RPMI8226 (cell line): ENCODE results near the gene NECTIN2.
A peak's percentile ranks its signal among the peaks of the same experiment; 100 is the strongest.
"Not testable (repeated sequence)": the region's sequence is repeated elsewhere in the genome, so short reads cannot be mapped to it uniquely, and the experiment has no call there.

ENCODE experiments used
- DNase-seq: peaks from one replicate; pipeline ENCODE4 v3.0.0-alpha.2; 2015

Gene NECTIN2

DNA sequence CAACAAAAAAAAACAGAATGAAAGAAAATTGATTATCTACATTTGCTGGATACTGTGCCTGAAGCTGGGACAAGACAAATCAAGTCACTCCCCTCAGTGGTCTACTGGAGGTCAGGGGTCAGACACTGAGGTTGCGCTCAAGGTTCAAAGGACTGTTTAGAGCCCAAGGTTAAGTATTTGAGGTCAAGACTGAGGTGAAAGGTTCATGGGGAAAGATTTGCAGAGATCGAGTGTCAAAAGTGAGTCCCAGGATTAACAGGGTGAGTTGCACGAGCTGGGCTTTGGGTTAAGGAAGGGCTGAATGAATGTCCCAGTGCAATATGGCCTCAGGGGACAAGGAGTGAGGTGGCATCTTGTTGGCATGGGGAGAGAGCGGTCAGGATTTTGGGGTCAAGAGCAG is 41.6 kb downstream of the NECTIN2 start:
- DNase-seq, result no peak

DNA sequence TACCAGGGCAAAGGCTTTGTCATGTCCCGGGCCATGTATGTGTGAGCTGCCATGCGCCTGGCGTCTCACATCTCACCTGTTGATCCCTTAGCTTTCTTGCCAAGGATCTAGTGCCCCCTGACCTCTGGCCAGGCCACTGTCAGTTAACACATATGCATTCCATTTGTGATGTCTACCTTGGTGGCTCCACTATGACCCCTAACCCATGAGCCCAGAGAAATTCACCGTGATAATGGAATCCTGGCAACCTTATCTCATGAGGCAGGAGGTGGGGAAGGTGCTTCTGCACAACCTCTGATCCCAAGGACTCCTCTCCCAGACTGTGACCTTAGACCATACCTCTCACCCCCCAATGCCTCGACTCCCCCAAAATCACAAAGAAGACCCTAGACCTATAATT is 42.2 kb downstream of the NECTIN2 start:
- DNase-seq, result not testable (repeated sequence)

DNA sequence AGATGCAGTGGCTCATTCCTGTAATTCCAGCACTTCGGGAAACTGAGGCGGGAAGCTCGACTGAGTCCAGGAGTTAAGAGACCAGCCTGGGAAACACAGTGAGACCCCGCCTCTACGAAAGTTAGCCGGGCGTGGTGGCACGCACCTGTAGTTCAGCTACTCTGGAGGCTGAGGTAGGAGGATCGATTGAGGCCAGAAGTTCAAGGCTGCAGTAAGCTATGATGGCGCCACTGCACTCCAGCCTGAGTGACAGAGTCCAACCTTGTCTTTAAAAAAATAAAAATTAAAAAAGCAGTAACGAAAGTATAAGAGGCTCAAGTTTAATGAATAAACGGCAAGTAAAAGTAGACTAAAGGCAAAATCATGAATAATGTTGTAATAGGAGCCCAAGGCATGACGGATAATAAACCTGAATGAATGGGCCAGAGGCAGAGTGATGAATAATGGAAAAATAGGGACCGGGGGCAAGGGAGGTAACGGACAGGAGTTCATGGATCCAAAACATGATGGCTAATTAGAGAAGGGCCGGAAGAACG is 43.8 kb downstream of the NECTIN2 start:
- DNase-seq, result no peak

DNA sequence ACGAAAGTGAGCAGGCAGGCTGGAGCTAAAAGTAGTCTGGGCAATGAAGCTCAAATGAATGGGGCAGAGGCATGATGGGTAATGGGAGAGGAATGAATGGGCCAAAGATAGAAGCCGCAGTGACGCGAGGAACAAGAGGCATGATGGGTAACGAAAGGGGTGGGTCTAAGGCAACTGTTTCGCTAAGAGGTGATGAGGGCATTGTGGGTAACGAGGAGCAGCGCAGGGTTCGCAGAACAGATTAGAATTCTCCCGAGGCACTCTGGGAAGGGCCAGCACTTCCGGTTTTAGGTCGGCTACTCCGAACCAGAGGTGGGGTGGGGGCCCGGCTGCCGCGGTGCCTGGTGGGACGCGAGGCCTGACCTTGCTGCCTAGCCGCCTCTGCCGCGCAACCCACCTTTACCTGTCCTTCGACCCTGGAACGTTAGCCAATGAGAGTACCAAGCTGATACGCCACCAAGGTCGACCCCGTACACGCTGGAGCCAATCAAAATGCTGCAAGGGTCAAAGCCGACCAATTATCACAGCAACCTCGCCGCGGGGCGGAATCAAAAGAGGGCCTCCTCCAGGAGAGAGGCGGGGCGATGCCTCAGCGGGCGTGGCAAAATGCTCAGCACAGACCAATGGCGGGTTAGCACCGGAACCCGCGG is 44.4 kb downstream of the NECTIN2 start:
- peak; percentile 98 for DNase-seq

DNA sequence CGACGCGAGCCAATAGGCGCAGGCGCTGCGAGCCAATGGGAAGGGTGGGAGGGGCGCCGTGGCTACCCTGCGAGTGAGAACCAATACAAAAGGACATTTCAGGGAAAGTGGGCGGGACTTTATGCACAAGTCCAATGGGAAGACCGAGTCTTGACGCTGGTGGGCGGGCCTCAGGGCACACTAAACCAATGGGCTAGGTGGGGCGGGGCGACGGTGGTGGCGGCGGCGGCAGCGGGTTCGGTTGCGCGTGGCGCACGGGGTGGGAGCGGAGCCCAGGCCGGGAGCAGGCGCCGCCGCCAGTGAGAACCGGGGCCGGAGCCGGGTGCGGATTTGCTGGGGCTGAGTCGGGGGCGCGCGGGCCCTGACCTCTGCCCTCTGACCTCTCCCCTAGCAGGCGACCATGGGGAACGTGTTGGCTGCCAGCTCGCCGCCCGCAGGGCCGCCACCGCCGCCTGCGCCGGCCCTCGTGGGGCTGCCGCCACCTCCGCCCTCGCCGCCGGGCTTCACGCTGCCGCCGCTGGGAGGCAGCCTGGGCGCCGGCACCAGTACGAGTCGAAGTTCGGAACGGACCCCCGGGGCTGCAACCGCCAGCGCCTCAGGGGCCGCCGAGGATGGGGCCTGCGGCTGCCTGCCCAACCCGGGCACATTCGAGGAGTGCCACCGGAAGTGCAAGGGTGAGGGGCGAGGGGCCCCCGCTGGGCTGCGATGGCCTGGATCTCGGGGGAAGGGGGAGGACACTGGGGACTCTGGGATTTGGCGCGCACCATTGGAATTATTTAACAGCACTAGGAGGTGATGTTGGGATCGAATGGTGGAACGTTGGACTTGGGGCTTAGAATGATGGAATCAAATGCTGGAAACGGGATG is 45.2 kb downstream of the NECTIN2 start, which contains the start of gene TOMM40:
Gene TOMM40, plus strand, starts transcription at position 239 of the 867 bp plus-strand sequence. Its CDS starts 162 bp downstream, at position 401.
- peak; percentile 19 for DNase-seq

DNA sequence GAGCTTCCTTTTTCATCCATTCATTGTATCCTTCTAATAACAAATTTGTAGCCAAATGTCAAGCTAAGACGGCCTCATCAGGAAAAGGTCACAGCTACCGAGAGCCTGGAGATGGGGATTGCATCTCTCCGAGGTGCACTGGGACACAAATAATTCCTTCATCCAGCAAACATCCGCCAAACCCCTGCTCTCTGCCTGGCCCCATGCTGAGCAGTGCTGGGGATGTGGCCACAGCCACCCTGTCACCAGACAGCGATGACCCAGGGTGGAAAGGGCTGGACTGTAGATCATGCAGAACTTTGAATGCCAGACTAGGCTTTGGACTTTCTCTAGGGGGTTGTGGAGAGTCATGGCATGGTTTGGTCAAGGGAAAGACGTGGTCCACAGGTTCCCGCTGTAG is 46.8 kb downstream of the NECTIN2 start:
- DNase-seq, result no peak

DNA sequence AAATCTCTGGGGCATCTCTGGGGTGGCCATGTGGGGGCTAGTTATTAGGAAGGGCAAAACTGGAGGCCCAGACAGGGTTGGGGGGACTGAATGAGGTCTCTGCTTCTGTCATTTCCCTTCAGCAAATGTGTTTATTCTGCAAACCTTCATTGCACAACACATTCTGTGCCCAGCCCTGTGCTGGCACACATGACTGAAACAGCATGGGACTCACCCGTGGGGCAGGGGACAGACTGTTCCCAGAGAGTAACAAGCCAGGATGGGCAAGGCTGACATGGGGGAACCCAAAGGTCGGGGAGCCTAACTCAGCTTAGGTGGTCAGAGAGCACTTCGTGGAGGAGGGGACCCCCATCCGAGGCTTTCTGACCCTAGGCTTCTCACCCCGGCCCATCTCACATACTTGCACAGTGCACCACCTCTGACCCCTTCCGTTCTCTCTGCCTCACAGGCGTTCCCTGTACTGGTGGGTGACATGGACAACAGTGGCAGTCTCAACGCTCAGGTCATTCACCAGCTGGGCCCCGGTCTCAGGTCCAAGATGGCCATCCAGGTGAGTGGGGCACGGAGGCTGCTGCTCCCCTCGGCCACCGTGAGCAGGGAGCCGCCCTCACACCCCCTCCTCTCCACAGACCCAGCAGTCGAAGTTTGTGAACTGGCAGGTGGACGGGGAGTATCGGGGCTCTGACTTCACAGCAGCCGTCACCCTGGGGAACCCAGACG is 47.4 kb downstream of the NECTIN2 start:
- no peak for DNase-seq

DNA sequence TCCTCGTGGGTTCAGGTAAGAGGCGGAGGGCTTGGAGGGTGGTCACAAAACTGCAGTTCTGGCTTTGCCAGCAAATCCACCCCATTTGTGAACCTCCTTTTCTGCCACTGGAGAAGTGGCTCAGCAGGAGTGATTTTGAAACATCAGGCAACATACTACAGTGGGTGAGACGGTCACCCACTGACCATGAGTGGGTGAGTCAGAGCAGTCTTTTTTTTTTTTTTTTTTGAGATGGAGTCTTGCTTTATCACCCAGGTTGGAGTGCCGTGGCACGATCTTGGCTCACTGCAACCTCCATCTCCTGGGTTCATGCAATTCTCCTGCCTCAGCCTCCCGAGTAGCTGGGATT is 47.9 kb downstream of the NECTIN2 start:
- DNase-seq, result no peak

DNA sequence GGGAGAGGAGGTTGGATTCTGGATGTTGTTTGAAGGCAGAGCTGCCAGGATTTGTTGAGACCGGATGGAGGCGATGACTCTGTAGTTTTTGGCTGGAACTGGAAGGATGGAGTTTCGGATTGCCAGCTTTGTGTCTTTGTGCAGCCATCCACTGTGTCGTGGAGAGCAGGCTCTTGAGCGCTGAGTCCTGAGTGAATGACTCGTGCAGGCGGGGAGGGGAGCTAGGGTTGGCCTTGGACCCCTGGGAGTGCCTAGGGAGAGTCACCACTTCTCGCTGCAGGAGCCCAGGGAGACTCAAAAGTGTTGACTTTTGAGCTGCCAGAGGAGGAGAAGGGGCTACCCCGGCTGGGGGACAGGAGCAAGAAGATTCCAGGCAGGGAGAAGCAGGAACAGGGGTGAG is 48.8 kb downstream of the NECTIN2 start:
- DNase-seq, result no peak

DNA sequence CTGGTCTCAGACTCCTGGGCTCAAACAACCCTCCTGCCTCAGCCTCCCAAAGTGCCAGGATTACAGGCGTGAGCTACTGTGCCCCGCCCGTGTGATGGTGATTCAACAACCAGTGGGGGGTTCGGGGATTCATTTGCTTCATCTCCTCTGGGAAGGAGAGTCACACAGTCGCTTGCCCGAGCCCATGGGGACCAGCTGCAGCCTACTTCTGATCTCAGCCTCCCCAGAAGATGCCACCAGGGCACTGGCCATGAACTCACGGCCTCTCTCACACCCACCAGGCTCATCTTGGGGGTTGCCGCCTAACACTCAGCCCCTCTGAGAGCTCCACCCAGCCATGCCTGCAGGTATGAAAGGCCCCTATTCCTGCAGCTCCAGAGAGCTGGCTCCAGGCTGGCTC is 51.7 kb downstream of the NECTIN2 start:
- DNase-seq, result no peak

DNA sequence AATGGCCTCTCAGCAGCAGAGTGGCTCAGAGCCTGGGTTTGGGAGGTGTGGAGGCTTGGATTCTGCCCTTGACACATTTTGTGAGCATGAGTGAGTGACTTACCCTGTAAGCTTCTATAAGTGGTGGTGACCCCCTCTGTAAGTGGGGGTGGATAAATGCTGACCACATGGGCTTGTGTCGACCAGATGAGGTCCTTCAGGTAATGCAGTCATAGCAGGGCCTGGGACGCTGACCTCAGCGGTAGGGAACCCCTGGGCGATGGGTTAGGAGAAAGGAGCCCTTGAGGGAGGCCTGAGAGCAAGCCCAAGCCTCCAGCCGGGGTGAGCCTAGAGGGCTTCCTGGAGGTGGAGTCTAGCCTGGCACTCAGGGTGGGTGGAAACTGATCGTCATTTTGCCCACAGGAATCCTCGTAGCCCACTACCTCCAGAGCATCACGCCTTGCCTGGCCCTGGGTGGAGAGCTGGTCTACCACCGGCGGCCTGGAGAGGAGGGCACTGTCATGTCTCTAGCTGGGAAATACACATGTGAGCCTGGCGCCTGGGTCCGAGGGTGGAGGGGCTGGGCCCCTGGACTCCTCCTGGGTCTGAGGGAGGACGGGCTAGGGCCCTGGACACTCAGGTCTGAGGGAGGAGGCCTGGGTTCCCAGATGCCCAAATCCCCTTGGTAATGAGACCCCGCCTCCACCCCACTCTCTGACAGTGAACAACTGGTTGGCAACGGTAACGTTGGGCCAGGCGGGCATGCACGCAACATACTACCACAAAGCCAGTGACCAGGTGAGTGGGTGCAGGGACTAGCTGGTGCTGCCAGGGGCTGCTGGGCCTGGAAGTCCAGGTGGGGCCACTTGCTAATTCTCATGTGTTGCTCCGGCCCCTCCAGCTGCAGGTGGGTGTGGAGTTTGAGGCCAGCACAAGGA is 54.5 kb downstream of the NECTIN2 start:
- no peak for DNase-seq

DNA sequence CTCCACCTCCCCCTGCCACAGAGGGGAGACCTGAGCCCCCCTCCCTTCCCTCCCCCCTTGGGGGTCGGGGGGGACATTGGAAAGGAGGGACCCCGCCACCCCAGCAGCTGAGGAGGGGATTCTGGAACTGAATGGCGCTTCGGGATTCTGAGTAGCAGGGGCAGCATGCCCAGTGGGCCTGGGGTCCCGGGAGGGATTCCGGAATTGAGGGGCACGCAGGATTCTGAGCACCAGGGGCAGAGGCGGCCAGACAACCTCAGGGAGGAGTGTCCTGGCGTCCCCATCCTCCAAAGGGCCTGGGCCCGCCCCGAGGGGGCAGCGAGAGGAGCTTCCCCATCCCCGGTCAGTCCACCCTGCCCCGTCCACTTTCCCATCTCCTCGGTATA is 57.1 kb downstream of the NECTIN2 start:
- no peak for DNase-seq

DNA sequence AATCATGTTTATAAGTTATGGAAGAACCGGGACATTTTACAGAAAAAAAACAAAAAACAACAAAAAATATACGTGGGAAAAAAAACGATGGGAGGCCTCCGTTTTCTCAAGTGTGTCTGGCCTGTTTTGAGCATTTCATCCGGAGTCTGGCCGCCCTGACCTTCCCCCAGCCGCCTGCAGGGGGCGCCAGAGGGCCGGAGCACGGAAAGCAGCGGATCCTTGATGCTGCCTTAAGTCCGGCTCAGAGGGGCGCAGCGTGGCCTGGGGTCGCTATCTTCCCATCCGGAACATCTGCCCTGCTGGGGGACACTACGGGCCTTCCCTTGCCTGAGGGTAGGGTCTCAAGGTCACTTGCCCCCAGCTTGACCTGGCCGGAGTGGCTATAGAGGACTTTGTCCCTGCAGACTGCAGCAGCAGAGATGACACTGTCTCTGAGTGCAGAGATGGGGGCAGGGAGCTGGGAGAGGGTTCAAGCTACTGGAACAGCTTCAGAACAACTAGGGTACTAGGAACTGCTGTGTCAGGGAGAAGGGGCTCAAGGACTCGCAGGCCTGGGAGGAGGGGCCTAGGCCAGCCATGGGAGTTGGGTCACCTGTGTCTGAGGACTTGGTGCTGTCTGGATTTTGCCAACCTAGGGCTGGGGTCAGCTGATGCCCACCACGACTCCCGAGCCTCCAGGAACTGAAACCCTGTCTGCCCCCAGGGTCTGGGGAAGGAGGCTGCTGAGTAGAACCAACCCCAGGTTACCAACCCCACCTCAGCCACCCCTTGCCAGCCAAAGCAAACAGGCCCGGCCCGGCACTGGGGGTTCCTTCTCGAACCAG is 57.7 kb downstream of the NECTIN2 start:
- peak; percentile 55 for DNase-seq

DNA sequence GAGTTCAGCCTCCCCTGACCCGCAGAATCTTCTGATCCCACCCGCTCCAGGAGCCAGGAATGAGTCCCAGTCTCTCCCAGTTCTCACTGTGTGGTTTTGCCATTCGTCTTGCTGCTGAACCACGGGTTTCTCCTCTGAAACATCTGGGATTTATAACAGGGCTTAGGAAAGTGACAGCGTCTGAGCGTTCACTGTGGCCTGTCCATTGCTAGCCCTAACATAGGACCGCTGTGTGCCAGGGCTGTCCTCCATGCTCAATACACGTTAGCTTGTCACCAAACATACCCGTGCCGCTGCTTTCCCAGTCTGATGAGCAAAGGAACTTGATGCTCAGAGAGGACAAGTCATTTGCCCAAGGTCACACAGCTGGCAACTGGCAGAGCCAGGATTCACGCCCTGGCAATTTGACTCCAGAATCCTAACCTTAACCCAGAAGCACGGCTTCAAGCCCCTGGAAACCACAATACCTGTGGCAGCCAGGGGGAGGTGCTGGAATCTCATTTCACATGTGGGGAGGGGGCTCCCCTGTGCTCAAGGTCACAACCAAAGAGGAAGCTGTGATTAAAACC is 58.4 kb downstream of the NECTIN2 start:
- no peak for DNase-seq

DNA sequence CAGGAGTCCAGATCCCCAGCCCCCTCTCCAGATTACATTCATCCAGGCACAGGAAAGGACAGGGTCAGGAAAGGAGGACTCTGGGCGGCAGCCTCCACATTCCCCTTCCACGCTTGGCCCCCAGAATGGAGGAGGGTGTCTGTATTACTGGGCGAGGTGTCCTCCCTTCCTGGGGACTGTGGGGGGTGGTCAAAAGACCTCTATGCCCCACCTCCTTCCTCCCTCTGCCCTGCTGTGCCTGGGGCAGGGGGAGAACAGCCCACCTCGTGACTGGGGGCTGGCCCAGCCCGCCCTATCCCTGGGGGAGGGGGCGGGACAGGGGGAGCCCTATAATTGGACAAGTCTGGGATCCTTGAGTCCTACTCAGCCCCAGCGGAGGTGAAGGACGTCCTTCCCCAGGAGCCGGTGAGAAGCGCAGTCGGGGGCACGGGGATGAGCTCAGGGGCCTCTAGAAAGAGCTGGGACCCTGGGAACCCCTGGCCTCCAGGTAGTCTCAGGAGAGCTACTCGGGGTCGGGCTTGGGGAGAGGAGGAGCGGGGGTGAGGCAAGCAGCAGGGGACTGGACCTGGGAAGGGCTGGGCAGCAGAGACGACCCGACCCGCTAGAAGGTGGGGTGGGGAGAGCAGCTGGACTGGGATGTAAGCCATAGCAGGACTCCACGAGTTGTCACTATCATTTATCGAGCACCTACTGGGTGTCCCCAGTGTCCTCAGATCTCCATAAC is 59.5 kb downstream of the NECTIN2 start, which contains the start of gene APOE:
Gene APOE, plus strand, starts transcription at position 360 of the 724 bp plus-strand sequence. CDS start 829 bp downstream, outside the sequence.
- DNase-seq, result no peak

DNA sequence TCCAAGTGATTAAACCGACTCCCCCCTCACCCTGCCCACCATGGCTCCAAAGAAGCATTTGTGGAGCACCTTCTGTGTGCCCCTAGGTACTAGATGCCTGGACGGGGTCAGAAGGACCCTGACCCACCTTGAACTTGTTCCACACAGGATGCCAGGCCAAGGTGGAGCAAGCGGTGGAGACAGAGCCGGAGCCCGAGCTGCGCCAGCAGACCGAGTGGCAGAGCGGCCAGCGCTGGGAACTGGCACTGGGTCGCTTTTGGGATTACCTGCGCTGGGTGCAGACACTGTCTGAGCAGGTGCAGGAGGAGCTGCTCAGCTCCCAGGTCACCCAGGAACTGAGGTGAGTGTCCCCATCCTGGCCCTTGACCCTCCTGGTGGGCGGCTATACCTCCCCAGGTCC is 61.5 kb downstream of the NECTIN2 start:
- DNase-seq, result no peak

DNA sequence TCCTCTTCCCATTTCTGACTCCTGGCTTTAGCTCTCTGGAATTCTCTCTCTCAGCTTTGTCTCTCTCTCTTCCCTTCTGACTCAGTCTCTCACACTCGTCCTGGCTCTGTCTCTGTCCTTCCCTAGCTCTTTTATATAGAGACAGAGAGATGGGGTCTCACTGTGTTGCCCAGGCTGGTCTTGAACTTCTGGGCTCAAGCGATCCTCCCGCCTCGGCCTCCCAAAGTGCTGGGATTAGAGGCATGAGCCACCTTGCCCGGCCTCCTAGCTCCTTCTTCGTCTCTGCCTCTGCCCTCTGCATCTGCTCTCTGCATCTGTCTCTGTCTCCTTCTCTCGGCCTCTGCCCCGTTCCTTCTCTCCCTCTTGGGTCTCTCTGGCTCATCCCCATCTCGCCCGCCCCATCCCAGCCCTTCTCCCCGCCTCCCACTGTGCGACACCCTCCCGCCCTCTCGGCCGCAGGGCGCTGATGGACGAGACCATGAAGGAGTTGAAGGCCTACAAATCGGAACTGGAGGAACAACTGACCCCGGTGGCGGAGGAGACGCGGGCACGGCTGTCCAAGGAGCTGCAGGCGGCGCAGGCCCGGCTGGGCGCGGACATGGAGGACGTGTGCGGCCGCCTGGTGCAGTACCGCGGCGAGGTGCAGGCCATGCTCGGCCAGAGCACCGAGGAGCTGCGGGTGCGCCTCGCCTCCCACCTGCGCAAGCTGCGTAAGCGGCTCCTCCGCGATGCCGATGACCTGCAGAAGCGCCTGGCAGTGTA is 62.2 kb downstream of the NECTIN2 start:
- DNase-seq, result no peak

DNA sequence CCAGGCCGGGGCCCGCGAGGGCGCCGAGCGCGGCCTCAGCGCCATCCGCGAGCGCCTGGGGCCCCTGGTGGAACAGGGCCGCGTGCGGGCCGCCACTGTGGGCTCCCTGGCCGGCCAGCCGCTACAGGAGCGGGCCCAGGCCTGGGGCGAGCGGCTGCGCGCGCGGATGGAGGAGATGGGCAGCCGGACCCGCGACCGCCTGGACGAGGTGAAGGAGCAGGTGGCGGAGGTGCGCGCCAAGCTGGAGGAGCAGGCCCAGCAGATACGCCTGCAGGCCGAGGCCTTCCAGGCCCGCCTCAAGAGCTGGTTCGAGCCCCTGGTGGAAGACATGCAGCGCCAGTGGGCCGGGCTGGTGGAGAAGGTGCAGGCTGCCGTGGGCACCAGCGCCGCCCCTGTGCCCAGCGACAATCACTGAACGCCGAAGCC is 62.8 kb downstream of the NECTIN2 start:
- no peak for DNase-seq

DNA sequence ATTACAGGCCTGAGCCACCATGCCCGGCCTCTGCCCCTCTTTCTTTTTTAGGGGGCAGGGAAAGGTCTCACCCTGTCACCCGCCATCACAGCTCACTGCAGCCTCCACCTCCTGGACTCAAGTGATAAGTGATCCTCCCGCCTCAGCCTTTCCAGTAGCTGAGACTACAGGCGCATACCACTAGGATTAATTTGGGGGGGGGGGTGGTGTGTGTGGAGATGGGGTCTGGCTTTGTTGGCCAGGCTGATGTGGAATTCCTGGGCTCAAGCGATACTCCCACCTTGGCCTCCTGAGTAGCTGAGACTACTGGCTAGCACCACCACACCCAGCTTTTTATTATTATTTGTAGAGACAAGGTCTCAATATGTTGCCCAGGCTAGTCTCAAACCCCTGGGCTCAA is 63.7 kb downstream of the NECTIN2 start:
- no peak for DNase-seq
